ENCODE results near the gene ATP13A5. TPM values are rescaled to one million over a fixed set of nuclear protein-coding genes. Genes with fewer than 3 reads are reported as not detected.

The ATP13A5 gene
- polyA plus RNA-seq, 3 donors = 0.05 TPM; not detected in 2

DNA sequence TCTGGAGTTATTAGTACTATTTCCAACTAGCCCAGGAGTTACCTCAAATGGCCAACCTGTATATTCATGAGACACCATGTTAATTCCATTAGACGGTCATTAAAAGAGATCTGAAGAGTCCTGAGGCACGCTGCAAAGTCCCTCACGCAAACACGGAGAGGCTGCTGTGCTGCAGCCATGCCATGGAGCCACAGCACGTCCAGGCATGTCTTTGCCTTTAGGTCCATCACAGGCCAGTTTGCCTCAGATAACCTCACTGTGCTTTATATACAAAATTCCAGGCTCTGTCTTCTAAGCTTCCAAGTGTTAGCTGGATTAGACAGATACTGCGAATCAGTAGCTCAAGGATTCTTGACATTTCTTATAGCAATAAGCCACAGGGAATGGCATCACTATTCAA lies 147.4 kb downstream of the ATP13A5 start:
- WGBS, 3 donors = 74 to 86% (median 74%) methylated on average over 6 of the region's 6 CpGs
- no peak overlapping the region for H3K27ac ChIP-seq (ENCODE audit: low read depth, low read length)

DNA sequence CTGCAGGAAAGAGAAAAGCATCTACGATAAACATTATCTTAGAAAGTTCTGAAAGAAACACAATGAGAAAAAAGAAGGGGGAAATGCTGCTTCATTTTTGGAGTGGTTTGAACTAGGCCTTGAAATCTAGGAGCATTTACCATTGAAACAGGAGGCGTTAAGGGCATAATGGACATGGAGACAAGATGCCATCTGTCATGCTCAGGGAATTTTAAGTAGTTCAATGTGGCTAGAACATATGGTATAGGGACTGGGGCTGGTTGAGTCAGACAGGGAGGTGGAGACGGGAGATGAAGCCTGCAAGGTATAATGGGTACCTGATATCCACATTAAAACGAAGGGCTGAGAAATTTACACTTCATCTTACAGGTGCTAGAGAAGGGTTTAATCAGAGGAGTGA lies 147.9 kb downstream of the ATP13A5 start:
- WGBS, 3 donors = 83 to 90% (median 85%) methylated on average over 4 of the region's 4 CpGs
- no peak overlapping the region for H3K27ac ChIP-seq (ENCODE audit: low read depth, low read length)

DNA sequence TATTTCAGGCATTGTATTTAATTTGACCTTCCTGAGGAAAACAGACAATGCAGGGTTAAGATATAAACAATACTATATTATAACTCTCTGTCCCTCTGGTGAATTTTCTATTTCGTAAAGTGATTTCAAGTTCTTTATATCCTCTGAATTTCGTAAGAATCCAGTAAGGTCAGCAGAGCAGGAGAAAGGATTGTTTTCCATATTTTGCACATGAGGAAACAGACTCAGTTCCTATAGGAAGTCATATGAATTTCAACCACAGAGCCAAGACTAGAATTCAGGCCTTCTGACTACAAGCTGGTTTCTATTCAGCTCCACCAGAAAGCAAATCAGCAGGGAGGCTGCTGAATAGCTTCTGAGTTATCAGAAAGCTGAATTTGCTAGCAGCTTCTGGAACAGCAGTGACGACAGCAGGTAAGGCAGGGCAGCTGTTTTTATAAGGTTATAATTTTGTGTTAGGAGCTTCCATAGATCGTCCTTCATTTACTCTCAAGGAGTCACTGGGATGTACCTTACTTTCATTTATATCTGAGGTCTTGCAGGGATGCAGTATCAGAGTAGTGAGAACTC lies 148.6 kb downstream of the ATP13A5 start:
- WGBS, 3 donors = 76 to 82% (median 77%) methylated on average over 4 of the region's 4 CpGs
- H3K27ac ChIP-seq (ENCODE audit: low read depth, low read length) = no peak overlapping the region

DNA sequence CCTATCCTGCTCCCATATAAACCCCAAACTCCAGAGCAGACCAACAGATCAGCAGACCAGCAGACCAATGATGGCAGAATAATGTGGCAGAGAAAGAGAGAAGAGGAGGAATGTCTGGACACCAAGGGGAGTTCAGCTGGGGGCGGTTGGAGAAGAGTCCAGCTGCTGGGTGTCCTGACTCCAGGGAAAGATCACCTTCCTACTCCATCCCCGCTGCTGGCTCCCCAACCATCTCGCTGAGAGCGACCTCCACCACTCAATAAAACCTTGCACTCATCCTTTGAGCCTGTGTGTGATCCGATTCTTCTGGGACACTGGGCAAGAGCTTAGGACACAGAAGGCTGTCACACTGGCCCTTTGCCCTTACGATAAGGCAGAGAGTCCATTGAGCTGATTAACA lies 150.3 kb downstream of the ATP13A5 start:
- 84 to 90% (median 90%) methylated on average over 6 of the region's 6 CpGs for WGBS, 3 donors
- no peak overlapping the region for H3K27ac ChIP-seq (ENCODE audit: low read depth, low read length)

DNA sequence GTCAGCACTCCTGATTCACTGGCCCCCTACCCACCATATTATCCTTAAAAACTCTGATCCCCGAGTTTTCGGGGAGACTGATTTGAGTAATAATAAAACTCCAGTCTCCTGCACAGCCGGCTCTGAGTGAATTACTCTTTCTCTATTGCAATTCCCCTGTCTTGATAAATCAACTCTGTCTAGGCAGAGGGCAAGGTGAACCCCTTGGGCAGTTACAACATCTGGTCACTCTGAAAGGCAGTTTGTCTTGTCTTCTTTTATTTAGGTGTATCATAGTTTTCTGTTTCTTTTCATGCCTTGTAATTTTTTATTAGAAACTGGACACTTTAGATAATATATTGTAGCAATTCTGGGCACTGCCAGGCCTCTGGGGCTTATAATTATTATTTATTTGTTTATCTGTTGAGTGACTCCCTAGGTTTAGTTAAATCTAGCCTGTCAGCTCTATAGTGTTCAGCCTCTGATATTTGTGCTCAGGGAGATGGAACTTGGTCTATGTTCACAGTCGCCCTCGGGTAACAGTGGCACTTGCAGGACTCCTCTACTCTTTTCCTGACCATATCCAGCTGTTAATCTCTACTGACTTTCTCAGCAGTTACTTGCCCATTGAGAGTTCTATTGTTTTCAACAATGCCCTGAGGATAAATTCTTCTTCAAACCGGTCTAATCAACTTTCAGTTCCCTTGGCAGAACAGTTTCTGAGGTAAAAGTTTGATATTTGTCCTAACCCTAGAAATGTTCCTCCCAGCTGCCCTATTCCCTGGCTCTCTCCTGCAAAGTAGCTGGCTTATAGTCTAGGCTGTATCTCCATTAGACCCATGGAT lies 153.0 kb downstream of the ATP13A5 start:
- no peak overlapping the region for H3K27ac ChIP-seq (ENCODE audit: low read depth, low read length)

More for the DNA sequence above, 153.0 kb downstream of the ATP13A5 start:
- 78 to 86% (median 84%) methylated on average over 6 of the region's 6 CpGs for whole genome bisulfite sequencing, 3 donors

Other genes with a start within 250 kb of the ATP13A5 start
- under 1 TPM in 2 of 3 donors, not detected in 1; 0.20 to 0.36 TPM for gene PLAAT1, start 137.5 kb downstream of the ATP13A5 start, polyA plus RNA-seq
- gene ATP13A4, start 176.1 kb upstream of the ATP13A5 start, polyA plus RNA-seq = 1 to 10 TPM in 1 of 3 donors, under 1 TPM in 2; 0.22 to 3.2 (median 0.51) TPM
- gene OPA1, start 214.5 kb upstream of the ATP13A5 start, polyA plus RNA-seq = 10 to 100 TPM; 10.5 to 19.1 (median 17.8) TPM